Measurements from ENCODE around the gene GATA3. TPM values are rescaled to one million over a fixed set of nuclear protein-coding genes. Genes with fewer than 3 reads are reported as not detected.

GATA3 gene
- total RNA-seq, 3 donors from 2014 or later: 0.48 to 36.4 (median 28.2) TPM

GRCh38 chr10:8049865-8050555, 4.5 kb upstream of the GATA3 start:
- H3K27me3 ChIP-seq: peaks cover 0 to 61% of the 10 kb centered on the region in 2 donors

DNA sequence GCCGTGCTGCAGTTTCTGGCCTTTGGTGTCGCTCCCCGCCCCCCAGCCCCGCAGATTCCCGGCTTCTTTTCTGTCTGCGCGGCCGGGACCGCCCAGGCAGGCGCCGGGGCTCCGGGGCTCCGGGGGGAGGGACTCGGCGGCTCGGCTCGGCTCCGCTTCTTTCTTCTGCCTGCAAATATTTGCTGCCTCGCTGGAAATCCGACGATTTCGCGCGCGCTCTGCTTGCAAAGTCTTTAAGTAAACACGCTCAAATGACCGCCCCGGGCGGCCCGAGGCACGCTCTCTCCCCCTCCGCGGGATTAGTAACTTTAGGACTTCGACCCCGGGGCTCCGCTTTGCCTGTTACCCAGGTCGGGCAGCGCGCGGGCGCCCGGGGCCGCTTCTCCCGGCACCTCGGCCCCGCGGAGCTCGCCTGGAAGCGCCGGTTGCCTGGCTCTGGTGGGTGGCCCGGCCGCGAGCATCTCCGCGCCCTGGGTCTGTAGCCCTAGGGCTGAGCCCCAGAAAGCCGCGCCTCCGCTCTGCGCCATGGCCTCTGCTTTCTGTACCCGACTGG, 3.9 kb upstream of the GATA3 start:
- no peaks in the 10 kb centered on the region for H3K36me3 ChIP-seq
- peak overlapping the region; percentile 20 to 87 (median 72) for H3K4me3 ChIP-seq
- intact Hi-C loops (cut with DNase I; ENCODE audit: low total_unique reads): no loop called here
- H3K27me3 ChIP-seq: peaks cover 0 to 61% of the 10 kb centered on the region in 2 donors
- no peak for TF ChIP-seq CTCF (IDR thresholded peaks at IDR 0.05)
- no peak for TF ChIP-seq POLR2A (IDR thresholded peaks at IDR 0.05)
- peak overlapping the region; percentile 91 to 96 for H3K27ac ChIP-seq
- no peaks in the 10 kb centered on the region for H3K9me3 ChIP-seq
- no peaks in the 10 kb centered on the region for H3K4me1 ChIP-seq
- no peak for DNase-seq (ENCODE audit: low spot score in 2 of 2)

More at GRCh38 chr10:8049865-8050555, 4.5 kb upstream of the GATA3 start:
- TF ChIP-seq CTCF (IDR thresholded peaks at IDR 0.05) (no peak), POLR2A (IDR thresholded peaks at IDR 0.05) (no peak), POLR2AphosphoS5 (IDR thresholded peaks at IDR 0.05) (no peak)
- DNase-seq (ENCODE audit: low spot score in 2 of 2): no peak
- Histone ChIP-seq H3K4me3 (peak overlapping the region; percentile 20 to 87 (median 72)), H3K4me1 (no peaks in the 10 kb centered on the region), H3K27ac (peak overlapping the region; percentile 91 to 96), H3K9me3 (no peaks in the 10 kb centered on the region), H3K36me3 (no peaks in the 10 kb centered on the region)
- intact Hi-C loops (cut with DNase I; ENCODE audit: low total_unique reads): no loop called here

GRCh38 chr10:8051109-8051821, 3.2 kb upstream of the GATA3 start:
- no peak for TF ChIP-seq CTCF (IDR thresholded peaks at IDR 0.05)
- Histone ChIP-seq H3K27me3 (peaks cover 0 to 59% of the 10 kb centered on the region in 2 donors), H3K4me1 (no peaks in the 10 kb centered on the region)

GRCh38 chr10:8051851-8052257, 2.6 kb upstream of the GATA3 start:
- Histone ChIP-seq H3K27ac (peak overlapping the region; percentile 91 to 96), H3K36me3 (no peaks in the 10 kb centered on the region), H3K4me3 (peak overlapping the region; percentile 20 to 87 (median 72)), H3K9me3 (no peaks in the 10 kb centered on the region), H3K4me1 (no peaks in the 10 kb centered on the region), H3K27me3 (peaks cover 0 to 59% of the 10 kb centered on the region in 2 donors)
- DNase-seq (ENCODE audit: low spot score in 2 of 2): no peak
- intact Hi-C loops (cut with DNase I; ENCODE audit: low total_unique reads): no loop called here
- TF ChIP-seq CTCF (IDR thresholded peaks at IDR 0.05) (no peak), POLR2A (IDR thresholded peaks at IDR 0.05) (no peak), POLR2AphosphoS5 (IDR thresholded peaks at IDR 0.05) (no peak)

More at GRCh38 chr10:8051109-8051821, 3.2 kb upstream of the GATA3 start:
- intact Hi-C loops (cut with DNase I; ENCODE audit: low total_unique reads): no loop called here
- peak overlapping the region; percentile 20 to 87 (median 72) for H3K4me3 ChIP-seq
- peak overlapping the region; percentile 91 to 96 for H3K27ac ChIP-seq
- H3K36me3 ChIP-seq: no peaks in the 10 kb centered on the region
- no peak for DNase-seq (ENCODE audit: low spot score in 2 of 2)
- H3K9me3 ChIP-seq: no peaks in the 10 kb centered on the region

All from breast epithelium (tissue), 4 donors.